ENCODE measurements around the gene SMAD2. TPM values are rescaled to one million over a fixed set of nuclear protein-coding genes. Genes with fewer than 3 reads are reported as not detected.

Gene SMAD2
- total and polyA plus RNA-seq, 2 experiments from 2014 or later: 52.4 to 77.7 TPM

- H3K4me1 ChIP-seq (ENCODE audit: insufficient read depth): no peaks in the 10 kb centered on the region
- H3F3A ChIP-seq (ENCODE audit: insufficient read depth): no peaks in the 10 kb centered on the region
- 5 to 11% methylated on average over 1 of the region's 1 CpG for WGBS, 2 experiments (ENCODE audit: low coverage in 1 of 2, low lambda C conversion rate in 2 of 2, missing lambda C conversion rate in 2 of 2)
- H3K4me2 ChIP-seq (ENCODE audit: unreplicated experiment): no peak overlapping the region
- no peak overlapping the region for H3K4me3 ChIP-seq
- H3K79me2 ChIP-seq (ENCODE audit: insufficient read depth): no peaks in the 10 kb centered on the region
- H3K27ac ChIP-seq: no peak overlapping the region
- no peaks in the 10 kb centered on the region for H3K9me3 ChIP-seq (ENCODE audit: low read depth)
- no peak overlapping the region for H3K9ac ChIP-seq
- no peaks in the 10 kb centered on the region for H4K20me1 ChIP-seq (ENCODE audit: insufficient read depth)
- no peaks in the 10 kb centered on the region; the same call in 1 of the 2 replicates for H3K36me3 ChIP-seq (ENCODE audit: low read depth)
- TF ChIP-seq EZH2phosphoT487 (IDR thresholded peaks at IDR 0.05; ENCODE audit: insufficient read depth, low read depth): no peak
- TF ChIP-seq EZH2 (IDR thresholded peaks at IDR 0.05; ENCODE audit: insufficient read depth, poor library complexity, severe bottlenecking): no peak
- H3K9me2 ChIP-seq (ENCODE audit: insufficient read depth): no peaks in the 10 kb centered on the region
- H3K27me3 ChIP-seq (replicated peaks; ENCODE audit: insufficient read depth): no peaks in the 10 kb centered on the region
- DNase-seq: no peak
- no peak overlapping the region for H2AFZ ChIP-seq
- in situ Hi-C loops (cut with MboI): no loop called here
Observed at GRCh38 chr18:47817795-47818077, 112.7 kb downstream of the SMAD2 start.

DNA sequence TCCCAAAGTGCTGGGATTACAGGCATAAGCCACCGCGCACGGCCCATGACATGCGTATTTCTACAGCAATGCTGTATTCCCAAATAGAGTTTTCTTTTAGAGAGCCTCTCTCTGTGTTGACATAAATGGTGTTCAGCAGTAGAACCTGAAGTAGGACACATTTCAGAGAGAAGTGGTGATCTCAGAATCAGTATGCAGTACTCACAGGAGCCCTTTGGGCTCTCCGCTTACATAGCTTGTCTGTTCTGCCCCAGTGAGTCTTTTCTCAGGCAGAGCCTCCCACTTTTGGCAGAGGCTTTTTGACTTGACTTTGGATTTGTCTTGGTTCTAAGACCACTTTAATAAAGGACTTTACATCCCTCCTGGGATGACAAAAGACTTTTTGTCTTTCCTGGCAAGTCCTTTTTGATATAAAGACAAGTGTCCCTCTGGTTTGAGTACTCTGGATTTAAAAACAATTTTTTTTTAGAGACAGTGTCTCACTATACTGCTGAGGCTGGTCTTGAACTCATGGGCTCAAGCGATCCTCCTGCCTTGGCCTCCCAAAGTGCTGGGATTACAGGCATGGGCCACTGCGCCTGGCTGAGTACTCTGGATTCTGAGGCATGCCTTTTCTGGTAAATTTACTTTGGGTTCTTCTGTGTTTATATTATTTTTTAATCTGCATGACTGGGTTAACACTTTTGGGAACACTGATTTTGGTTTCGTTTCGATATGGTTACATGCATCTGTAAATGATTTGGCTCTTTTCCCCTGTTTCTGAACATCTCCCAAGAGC, 113.3 kb downstream of the SMAD2 start:
- no peaks in the 10 kb centered on the region for H3K9me3 ChIP-seq (ENCODE audit: low read depth)
- no peaks in the 10 kb centered on the region for H4K20me1 ChIP-seq (ENCODE audit: insufficient read depth)
- no peaks in the 10 kb centered on the region for H3K27me3 ChIP-seq (replicated peaks; ENCODE audit: insufficient read depth)
- H3K4me3 ChIP-seq: no peak overlapping the region
- no peak for DNase-seq
- TF ChIP-seq EZH2 (IDR thresholded peaks at IDR 0.05; ENCODE audit: insufficient read depth, poor library complexity, severe bottlenecking): no peak
- no peak for TF ChIP-seq EZH2phosphoT487 (IDR thresholded peaks at IDR 0.05; ENCODE audit: insufficient read depth, low read depth)
- no peaks in the 10 kb centered on the region for H3K79me2 ChIP-seq (ENCODE audit: insufficient read depth)
- WGBS, 2 experiments (ENCODE audit: low coverage in 1 of 2, low lambda C conversion rate in 2 of 2, missing lambda C conversion rate in 2 of 2): 78% methylated on average over 9 of the region's 9 CpGs
- no peak overlapping the region for H3K27ac ChIP-seq
- H3K9me2 ChIP-seq (ENCODE audit: insufficient read depth): no peaks in the 10 kb centered on the region
- in situ Hi-C loops (cut with MboI): no loop called here
- no peak overlapping the region for H3K4me2 ChIP-seq (ENCODE audit: unreplicated experiment)
- H2AFZ ChIP-seq: no peak overlapping the region
- no peaks in the 10 kb centered on the region for H3F3A ChIP-seq (ENCODE audit: insufficient read depth)
- H3K4me1 ChIP-seq (ENCODE audit: insufficient read depth): no peaks in the 10 kb centered on the region
- H3K9ac ChIP-seq: no peak overlapping the region
- H3K36me3 ChIP-seq (ENCODE audit: low read depth): no peaks in the 10 kb centered on the region; the same call in 1 of the 2 replicates

GRCh38 chr18:47815486-47816270, 114.8 kb downstream of the SMAD2 start:
- Histone ChIP-seq H3K27me3 (replicated peaks; ENCODE audit: insufficient read depth) (no peaks in the 10 kb centered on the region), H3K9ac (no peak overlapping the region), H3K27ac (no peak overlapping the region), H3K4me3 (no peak overlapping the region), H3K9me2 (ENCODE audit: insufficient read depth) (no peaks in the 10 kb centered on the region), H3K9me3 (ENCODE audit: low read depth) (no peaks in the 10 kb centered on the region), H3K4me1 (ENCODE audit: insufficient read depth) (no peaks in the 10 kb centered on the region), H3K36me3 (ENCODE audit: low read depth) (no peaks in the 10 kb centered on the region), H2AFZ (no peak overlapping the region), H3F3A (ENCODE audit: insufficient read depth) (no peaks in the 10 kb centered on the region), H4K20me1 (ENCODE audit: insufficient read depth) (no peaks in the 10 kb centered on the region), H3K4me2 (ENCODE audit: unreplicated experiment) (no peak overlapping the region), H3K79me2 (ENCODE audit: insufficient read depth) (no peaks in the 10 kb centered on the region)
- in situ Hi-C loops (cut with MboI): no loop called here
- DNase-seq: no peak
- TF ChIP-seq EZH2phosphoT487 (IDR thresholded peaks at IDR 0.05; ENCODE audit: insufficient read depth, low read depth) (no peak), EZH2 (IDR thresholded peaks at IDR 0.05; ENCODE audit: insufficient read depth, poor library complexity, severe bottlenecking) (no peak)
- 89 to 91% methylated on average over 5 of the region's 5 CpGs for WGBS, 2 experiments (ENCODE audit: low coverage in 1 of 2, low lambda C conversion rate in 2 of 2, missing lambda C conversion rate in 2 of 2)

- no peaks in the 10 kb centered on the region for H3K4me1 ChIP-seq (ENCODE audit: insufficient read depth)
- no peak for DNase-seq
- H3K4me3 ChIP-seq: no peak overlapping the region
- H4K20me1 ChIP-seq (ENCODE audit: insufficient read depth): no peaks in the 10 kb centered on the region
- H3K79me2 ChIP-seq (ENCODE audit: insufficient read depth): no peaks in the 10 kb centered on the region
- no peaks in the 10 kb centered on the region for H3K9me2 ChIP-seq (ENCODE audit: insufficient read depth)
- no peak for TF ChIP-seq EZH2 (IDR thresholded peaks at IDR 0.05; ENCODE audit: insufficient read depth, poor library complexity, severe bottlenecking)
- TF ChIP-seq EZH2phosphoT487 (IDR thresholded peaks at IDR 0.05; ENCODE audit: insufficient read depth, low read depth): no peak
- no peaks in the 10 kb centered on the region for H3F3A ChIP-seq (ENCODE audit: insufficient read depth)
- H3K9ac ChIP-seq: no peak overlapping the region
- no peak overlapping the region for H2AFZ ChIP-seq
- in situ Hi-C loops (cut with MboI): no loop called here
- no peaks in the 10 kb centered on the region for H3K27me3 ChIP-seq (replicated peaks; ENCODE audit: insufficient read depth)
- H3K36me3 ChIP-seq (ENCODE audit: low read depth): no peaks in the 10 kb centered on the region
- 46 to 54% methylated on average over 3 of the region's 3 CpGs for WGBS, 2 experiments (ENCODE audit: low coverage in 1 of 2, low lambda C conversion rate in 2 of 2, missing lambda C conversion rate in 2 of 2)
- no peak overlapping the region for H3K27ac ChIP-seq
- no peaks in the 10 kb centered on the region for H3K9me3 ChIP-seq (ENCODE audit: low read depth)
- H3K4me2 ChIP-seq (ENCODE audit: unreplicated experiment): no peak overlapping the region
Observed at GRCh38 chr18:47809420-47809819, 121.0 kb downstream of the SMAD2 start.

All from GM23248 (cell line).